ENCODE data around the gene COL6A5. TPM values are rescaled to one million over a fixed set of nuclear protein-coding genes. Genes with fewer than 3 reads are reported as not detected.

Gene COL6A5
- total and polyA plus RNA-seq, 2 donors (not counting 1 experiment from before 2014, with no cell fraction given), result 0.06 to 0.66 TPM

- H3K4me2 ChIP-seq (ENCODE audit: extremely low read depth, insufficient read depth, low read length), result no peak overlapping the region
- H3K36me3 ChIP-seq (ENCODE audit: control insufficient read depth, insufficient read depth, low read length), result no peaks in the 10 kb centered on the region
- no peak overlapping the region for H3K9ac ChIP-seq (ENCODE audit: insufficient read depth, low read length)
- H3K79me2 ChIP-seq (ENCODE audit: control insufficient read depth, insufficient read depth, low read length), result no peaks in the 10 kb centered on the region
- H3K27me3 ChIP-seq (ENCODE audit: control insufficient read depth, insufficient read depth, low read length), result peaks cover 4% of the 10 kb centered on the region
- DNase-seq (ENCODE audit: low read depth in 2 of 2), result peak in 1 of 2 donors; percentile 1
- H2AFZ ChIP-seq (ENCODE audit: low read length), result no peak overlapping the region
- H3K4me3 ChIP-seq (replicated peaks in 1 of 4; ENCODE audit: control extremely low read depth in 1 of 4, insufficient read depth in 1 of 4, low read depth in 3 of 4, low read length in 4 of 4), result no peak overlapping the region
- no peaks in the 10 kb centered on the region for H3K4me1 ChIP-seq (ENCODE audit: control insufficient read depth, extremely low read depth, insufficient read depth, low read length)
- no peaks in the 10 kb centered on the region for H4K20me1 ChIP-seq (ENCODE audit: control insufficient read depth, extremely low read depth, insufficient read depth, low read length)
- no peaks in the 10 kb centered on the region for H3K9me3 ChIP-seq (ENCODE audit: control insufficient read depth, insufficient read depth, low read depth, low read length)
- no peak overlapping the region for H3K27ac ChIP-seq (ENCODE audit: insufficient read depth, low read length)
- TF ChIP-seq EZH2 (IDR thresholded peaks at IDR 0.05; ENCODE audit: low read length, missing control alignments) (no peak), CTCF (conservative IDR thresholded peaks at IDR 0.05 in 1 of 2, IDR thresholded peaks at IDR 0.05 in 1 of 2; ENCODE audit: low read depth in 1 of 2, low read length in 2 of 2) (no peak)
These were observed 169.2 kb downstream of the COL6A5 start for GRCh38 chr3:130514681-130515080.

GRCh38 chr3:130515755-130516154 lies 170.3 kb downstream of the COL6A5 start:
- Histone ChIP-seq H3K4me3 (replicated peaks in 1 of 4; ENCODE audit: control extremely low read depth in 1 of 4, insufficient read depth in 1 of 4, low read depth in 3 of 4, low read length in 4 of 4) (no peak overlapping the region), H3K4me1 (ENCODE audit: control insufficient read depth, extremely low read depth, insufficient read depth, low read length) (no peaks in the 10 kb centered on the region), H3K4me2 (ENCODE audit: extremely low read depth, insufficient read depth, low read length) (no peak overlapping the region), H3K79me2 (ENCODE audit: control insufficient read depth, insufficient read depth, low read length) (no peaks in the 10 kb centered on the region), H3K36me3 (ENCODE audit: control insufficient read depth, insufficient read depth, low read length) (no peaks in the 10 kb centered on the region), H3K9me3 (ENCODE audit: control insufficient read depth, insufficient read depth, low read depth, low read length) (no peaks in the 10 kb centered on the region), H3K27me3 (ENCODE audit: control insufficient read depth, insufficient read depth, low read length) (peaks cover 4% of the 10 kb centered on the region), H2AFZ (ENCODE audit: low read length) (no peak overlapping the region), H3K9ac (ENCODE audit: insufficient read depth, low read length) (no peak overlapping the region), H3K27ac (ENCODE audit: insufficient read depth, low read length) (no peak overlapping the region), H4K20me1 (ENCODE audit: control insufficient read depth, extremely low read depth, insufficient read depth, low read length) (no peaks in the 10 kb centered on the region)
- TF ChIP-seq CTCF (conservative IDR thresholded peaks at IDR 0.05 in 1 of 2, IDR thresholded peaks at IDR 0.05 in 1 of 2; ENCODE audit: low read depth in 1 of 2, low read length in 2 of 2), result no peak
- no peak for TF ChIP-seq EZH2 (IDR thresholded peaks at IDR 0.05; ENCODE audit: low read length, missing control alignments)
- peak in 1 of 2 donors; percentile 4 for DNase-seq (ENCODE audit: low read depth in 2 of 2)

- H3K27me3 ChIP-seq (ENCODE audit: control insufficient read depth, insufficient read depth, low read length), result peaks cover 4% of the 10 kb centered on the region
- H3K4me3 ChIP-seq (replicated peaks in 1 of 4; ENCODE audit: control extremely low read depth in 1 of 4, insufficient read depth in 1 of 4, low read depth in 3 of 4, low read length in 4 of 4), result peak within 1 kb of the TSS in 2 of 4 experiments; percentile 8 to 37
- no peaks in the 10 kb centered on the region for H4K20me1 ChIP-seq (ENCODE audit: control insufficient read depth, extremely low read depth, insufficient read depth, low read length)
- H3K9me3 ChIP-seq (ENCODE audit: control insufficient read depth, insufficient read depth, low read depth, low read length), result no peaks in the 10 kb centered on the region
- H3K4me1 ChIP-seq (ENCODE audit: control insufficient read depth, extremely low read depth, insufficient read depth, low read length), result no peaks in the 10 kb centered on the region
- no peaks in the 10 kb centered on the region for H3K36me3 ChIP-seq (ENCODE audit: control insufficient read depth, insufficient read depth, low read length)
- peak within 1 kb of the TSS; percentile 42 for H3K4me2 ChIP-seq (ENCODE audit: extremely low read depth, insufficient read depth, low read length)
- H3K27ac ChIP-seq (ENCODE audit: insufficient read depth, low read length), result no peak within 1 kb of the TSS
- H3K9ac ChIP-seq (ENCODE audit: insufficient read depth, low read length), result no peak within 1 kb of the TSS
- TF ChIP-seq EZH2 (IDR thresholded peaks at IDR 0.05; ENCODE audit: low read length, missing control alignments), result no peak
- peak; percentile 4 to 6 for DNase-seq (ENCODE audit: low read depth in 2 of 2)
- H3K79me2 ChIP-seq (ENCODE audit: control insufficient read depth, insufficient read depth, low read length), result no peaks in the 10 kb centered on the region
- no peak within 1 kb of the TSS for H2AFZ ChIP-seq (ENCODE audit: low read length)
These were observed 171.4 kb downstream of the COL6A5 start, which contains the start of gene COL6A6 for GRCh38 chr3:130516645-130517512. TSS of gene COL6A6 (plus strand) at chr3:130517177. CDS start at chr3:130560365, 43,188 bp downstream.
